Ishikawa (cell line): ENCODE data around the gene GALE.

Experiments
- CREB1 ChIP-seq: IDR thresholded peaks from 2 replicates; pipeline ENCODE4 v1.6.1; 2012; ENCODE audit warnings: low read depth
- EGR1 ChIP-seq: IDR thresholded peaks from 2 replicates; pipeline ENCODE4 v1.6.1; 2012
- EP300 ChIP-seq: IDR thresholded peaks from 2 replicates; pipeline ENCODE4 v1.6.1; 2012; ENCODE audit warnings: borderline replicate concordance
- NFIC ChIP-seq: IDR thresholded peaks from 2 replicates; pipeline ENCODE4 v1.6.1; 2012
- RAD21 ChIP-seq: IDR thresholded peaks from 2 replicates; pipeline ENCODE4 v1.6.1; 2012; ENCODE audit warnings: low read depth
- YY1 ChIP-seq: IDR thresholded peaks from 2 replicates; pipeline ENCODE4 v1.6.1; 2012; ENCODE audit warnings: low read depth
- TF ChIP-seq, protein P1 (sequence below): IDR thresholded peaks from 2 replicates; pipeline ENCODE4 v1.6.1; 2012; ENCODE audit warnings: low read depth, mild to moderate bottlenecking
- TF ChIP-seq, protein P2 (sequence below): IDR thresholded peaks from 2 replicates; pipeline ENCODE4 v1.6.1; 2012

DNA sequence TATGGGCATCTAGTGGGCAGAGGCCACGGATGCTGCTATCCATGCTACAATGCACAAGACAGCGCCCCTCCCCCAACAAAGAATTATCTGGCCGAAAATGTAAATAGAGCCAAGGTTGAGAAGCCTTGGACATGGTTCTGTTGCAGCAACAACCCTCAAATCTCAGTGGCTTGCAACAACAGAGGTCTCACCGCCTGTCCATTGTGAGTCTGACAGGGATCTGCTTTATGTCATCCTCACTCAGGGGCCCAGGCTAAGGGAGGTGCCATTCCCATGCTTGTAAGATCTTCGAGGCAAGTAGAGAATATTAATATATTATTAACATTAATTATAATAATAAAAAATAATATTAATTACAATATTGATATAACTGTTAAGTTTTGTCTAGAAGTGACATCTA, 31.8 kb downstream of the GALE start:
- TF ChIP-seq YY1 = no peak
- no peak for TF ChIP-seq EGR1
- TF ChIP-seq NFIC = no peak
- TF ChIP-seq EP300 = no peak
- TF ChIP-seq, protein P1, sequence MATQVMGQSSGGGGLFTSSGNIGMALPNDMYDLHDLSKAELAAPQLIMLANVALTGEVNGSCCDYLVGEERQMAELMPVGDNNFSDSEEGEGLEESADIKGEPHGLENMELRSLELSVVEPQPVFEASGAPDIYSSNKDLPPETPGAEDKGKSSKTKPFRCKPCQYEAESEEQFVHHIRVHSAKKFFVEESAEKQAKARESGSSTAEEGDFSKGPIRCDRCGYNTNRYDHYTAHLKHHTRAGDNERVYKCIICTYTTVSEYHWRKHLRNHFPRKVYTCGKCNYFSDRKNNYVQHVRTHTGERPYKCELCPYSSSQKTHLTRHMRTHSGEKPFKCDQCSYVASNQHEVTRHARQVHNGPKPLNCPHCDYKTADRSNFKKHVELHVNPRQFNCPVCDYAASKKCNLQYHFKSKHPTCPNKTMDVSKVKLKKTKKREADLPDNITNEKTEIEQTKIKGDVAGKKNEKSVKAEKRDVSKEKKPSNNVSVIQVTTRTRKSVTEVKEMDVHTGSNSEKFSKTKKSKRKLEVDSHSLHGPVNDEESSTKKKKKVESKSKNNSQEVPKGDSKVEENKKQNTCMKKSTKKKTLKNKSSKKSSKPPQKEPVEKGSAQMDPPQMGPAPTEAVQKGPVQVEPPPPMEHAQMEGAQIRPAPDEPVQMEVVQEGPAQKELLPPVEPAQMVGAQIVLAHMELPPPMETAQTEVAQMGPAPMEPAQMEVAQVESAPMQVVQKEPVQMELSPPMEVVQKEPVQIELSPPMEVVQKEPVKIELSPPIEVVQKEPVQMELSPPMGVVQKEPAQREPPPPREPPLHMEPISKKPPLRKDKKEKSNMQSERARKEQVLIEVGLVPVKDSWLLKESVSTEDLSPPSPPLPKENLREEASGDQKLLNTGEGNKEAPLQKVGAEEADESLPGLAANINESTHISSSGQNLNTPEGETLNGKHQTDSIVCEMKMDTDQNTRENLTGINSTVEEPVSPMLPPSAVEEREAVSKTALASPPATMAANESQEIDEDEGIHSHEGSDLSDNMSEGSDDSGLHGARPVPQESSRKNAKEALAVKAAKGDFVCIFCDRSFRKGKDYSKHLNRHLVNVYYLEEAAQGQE = no peak
- TF ChIP-seq RAD21 = no peak
- TF ChIP-seq CREB1 = no peak
- TF ChIP-seq, protein P2, sequence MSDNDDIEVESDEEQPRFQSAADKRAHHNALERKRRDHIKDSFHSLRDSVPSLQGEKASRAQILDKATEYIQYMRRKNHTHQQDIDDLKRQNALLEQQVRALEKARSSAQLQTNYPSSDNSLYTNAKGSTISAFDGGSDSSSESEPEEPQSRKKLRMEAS = no peak
